Adrenal gland (tissue), 5 donors: ENCODE data around the gene CD28.

Experiments used
- CTCF ChIP-seq, 6 experiments: fragments of 450-650 bp in 4 of 6; fragments of 200-600 bp in 2 of 6; sonication (generic) in 1 of 6; IDR thresholded peaks; 1 replicate in 5 of 6; 2 replicates in 1 of 6; pipeline versions ENCODE4 v1.5.1 to v1.8.0; 2016 to 2021; ENCODE audit warnings: antibody characterized with exemption in 6 of 6, mild to moderate bottlenecking in 2 of 6, moderate library complexity in 1 of 6
- POLR2A ChIP-seq, 2 donors: fragments of 450-650 bp; IDR thresholded peaks; one replicate each; pipeline ENCODE4 v1.6.1; 2017; ENCODE audit warnings: antibody characterized with exemption in 2 of 2, mild to moderate bottlenecking in 2 of 2, moderate library complexity in 1 of 2
- donor health status: DM: no; HTN: no; CAD: no.

- TF ChIP-seq CTCF (IDR thresholded peaks at IDR 0.05) (no peak), POLR2A (IDR thresholded peaks at IDR 0.05) (no peak)
Measured at GRCh38 chr2:203781151-203781550, 74.7 kb downstream of the CD28 start.
